DMS53 (cell line): Measurements from ENCODE around the gene TIAL1.
"Not testable (repeated sequence)": the region's sequence is repeated elsewhere in the genome, so short reads cannot be mapped to it uniquely, and the experiment has no call there.

Experiments used
- DNase-seq: peaks from one replicate; lab custom pipeline; 2025; lab: John Stamatoyannopoulos, UW

Gene TIAL1

GRCh38 chr10:119528663-119529237, 68.0 kb downstream of the TIAL1 start:
- not testable (repeated sequence) for DNase-seq

GRCh38 chr10:119526621-119527592, 69.9 kb downstream of the TIAL1 start:
- peak; percentile 23 for DNase-seq

- DNase-seq, result no peak
Measured at GRCh38 chr10:119526149-119526548, 70.6 kb downstream of the TIAL1 start.

DNA sequence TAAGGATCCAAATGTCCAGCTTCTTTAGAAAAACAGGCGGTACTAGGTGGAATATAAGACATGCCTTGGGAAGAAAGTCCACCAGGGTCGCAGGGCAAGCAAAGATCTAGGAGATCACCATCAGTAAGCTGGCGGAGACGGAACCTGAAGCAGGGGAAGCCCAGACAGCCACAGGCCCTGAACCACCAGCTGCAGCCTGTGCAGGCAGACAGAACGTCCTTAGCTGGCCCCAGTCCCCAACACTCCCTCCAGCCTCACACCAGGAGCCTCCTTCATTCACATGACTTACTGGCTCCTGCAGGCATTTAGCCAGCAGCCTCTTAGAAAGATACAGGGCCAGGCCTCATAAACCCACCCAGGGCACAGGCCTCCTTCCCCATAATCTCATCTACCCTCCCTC, 71.6 kb downstream of the TIAL1 start:
- DNase-seq, result no peak

GRCh38 chr10:119524720-119525070, 72.1 kb downstream of the TIAL1 start:
- DNase-seq, result no peak

GRCh38 chr10:119523895-119524719, 72.7 kb downstream of the TIAL1 start:
- DNase-seq, result no peak
